ENCODE measurements around the gene ANXA8.

Gene ANXA8

GRCh38 chr10:47445720-47446119 is 38.2 kb downstream of the ANXA8 start:
- TF ChIP-seq CTCF (IDR thresholded peaks at IDR 0.05) = no peak

DNA sequence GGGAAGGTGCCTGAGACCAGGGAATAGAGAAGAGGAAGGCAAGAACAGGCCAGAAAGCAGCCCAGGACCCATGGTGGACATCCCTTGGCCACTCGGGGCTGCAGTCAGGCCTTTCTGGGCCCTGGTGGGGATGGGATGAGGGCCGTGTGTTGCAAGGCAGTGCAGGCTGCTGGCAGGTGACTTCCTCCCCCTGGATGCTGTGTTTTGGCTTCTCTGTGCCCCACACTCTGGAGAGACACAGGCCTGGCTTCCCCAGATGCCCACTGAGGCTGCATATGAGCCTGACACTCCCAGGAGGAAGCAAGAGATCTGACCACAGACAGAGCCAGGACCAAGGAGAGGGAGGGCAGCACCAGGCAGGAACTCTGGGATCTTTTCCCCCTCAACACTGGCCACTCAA is 39.9 kb downstream of the ANXA8 start:
- TF ChIP-seq CTCF (IDR thresholded peaks at IDR 0.05) = no peak

DNA sequence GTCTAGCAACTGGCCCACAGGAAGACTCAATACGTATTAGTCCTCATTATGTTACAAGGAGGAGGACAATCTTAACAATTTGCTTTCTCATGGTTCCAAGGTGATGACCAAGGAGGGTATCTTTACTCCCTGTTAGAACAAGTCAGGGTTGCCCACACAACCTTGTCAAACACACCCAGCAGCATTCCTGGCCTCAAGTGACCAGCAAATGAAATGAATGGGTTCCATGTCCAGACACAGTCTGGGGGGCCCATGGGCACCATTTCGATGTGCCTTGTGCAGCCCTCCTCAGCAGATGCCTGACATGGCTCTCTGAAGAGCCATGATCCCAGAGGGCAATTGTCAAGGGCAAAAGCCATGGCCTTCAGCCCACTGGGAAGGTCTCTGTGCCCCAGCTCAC is 40.8 kb downstream of the ANXA8 start:
- no peak for TF ChIP-seq CTCF (IDR thresholded peaks at IDR 0.05)

- TF ChIP-seq CTCF (IDR thresholded peaks at IDR 0.05) = no peak
These were observed 41.6 kb downstream of the ANXA8 start for GRCh38 chr10:47442351-47442750.

DNA sequence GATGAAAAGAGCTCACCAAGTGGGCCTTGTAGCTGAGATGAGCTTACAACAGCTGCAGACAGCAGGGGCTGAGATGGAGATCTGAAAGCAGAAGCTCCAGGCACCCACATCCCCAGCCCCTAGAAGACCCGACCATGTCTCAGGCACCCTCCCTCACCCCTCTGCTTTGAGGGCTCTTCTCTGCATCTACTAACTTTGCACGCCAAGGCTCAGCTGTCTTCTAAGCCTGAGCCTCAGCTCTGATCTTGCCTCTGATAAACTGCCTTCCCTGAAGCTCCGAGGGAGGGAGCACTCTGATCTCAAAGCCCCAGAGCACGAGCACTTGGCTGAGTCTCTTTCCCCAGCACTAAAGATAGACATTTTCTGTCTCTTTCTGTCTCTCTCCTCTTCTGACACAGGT is 42.0 kb downstream of the ANXA8 start:
- no peak for TF ChIP-seq CTCF (IDR thresholded peaks at IDR 0.05)

- no peak for TF ChIP-seq CTCF (IDR thresholded peaks at IDR 0.05)
These were observed 43.7 kb downstream of the ANXA8 start for GRCh38 chr10:47440207-47440606.

DNA sequence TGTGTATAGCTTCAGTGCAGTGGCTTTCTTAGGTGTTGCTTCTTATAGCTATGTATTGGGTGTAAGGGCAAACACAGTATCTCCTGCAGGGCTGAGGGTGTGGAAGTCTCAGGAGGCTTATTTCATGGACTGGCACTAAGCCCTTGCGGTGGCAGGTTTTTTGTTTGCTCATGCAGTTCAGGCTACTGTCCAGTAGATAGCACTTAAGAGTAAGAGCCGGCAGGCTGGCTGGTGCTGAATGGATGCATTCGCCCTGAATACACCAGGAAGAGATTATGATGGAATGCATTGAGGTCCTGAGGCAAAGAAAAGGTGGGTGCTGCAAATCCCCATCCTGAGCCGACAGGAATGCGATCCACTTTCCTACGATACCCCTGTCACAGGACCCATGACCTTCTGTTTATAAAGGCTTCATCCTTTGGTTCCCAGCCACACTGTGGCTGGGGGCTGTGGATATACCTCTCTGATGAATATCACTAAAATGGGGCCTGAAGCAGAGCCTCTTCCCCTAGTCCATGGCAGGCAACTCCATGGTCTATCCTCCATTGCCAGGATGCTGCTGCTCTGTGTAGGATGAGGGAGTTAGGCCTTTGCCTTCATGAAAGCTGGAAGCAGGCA is 44.9 kb downstream of the ANXA8 start:
- TF ChIP-seq CTCF (IDR thresholded peaks at IDR 0.05) = peak; percentile 81

DNA sequence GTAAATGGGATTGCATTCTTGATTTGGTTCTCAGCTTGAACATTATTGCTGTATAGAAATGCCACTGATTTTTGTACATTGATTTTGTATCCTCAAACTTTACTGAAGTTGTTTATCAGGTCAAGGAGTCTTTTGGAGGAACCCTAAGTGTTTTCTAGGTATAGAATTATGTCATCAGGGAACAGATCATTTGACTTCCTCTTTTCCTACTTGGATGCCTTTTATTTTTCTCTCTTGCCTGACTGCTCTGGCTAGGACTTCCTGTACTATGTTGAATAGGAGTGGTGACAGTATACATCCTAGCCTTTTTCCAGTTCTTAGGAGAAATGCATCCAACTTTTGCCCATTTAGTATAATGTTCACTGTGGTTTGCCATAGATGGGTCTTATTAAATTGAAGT is 48.8 kb downstream of the ANXA8 start:
- TF ChIP-seq CTCF (IDR thresholded peaks at IDR 0.05) = no peak
